GM19467 (cell line): ENCODE measurements around the gene FXYD6.
A peak's percentile ranks its signal among the peaks of the same experiment; 100 is the strongest.
"Not testable (repeated sequence)": the region's sequence is repeated elsewhere in the genome, so short reads cannot be mapped to it uniquely, and the experiment has no call there.

Source experiments
- ATAC-seq: cut with Tn5 transposase; IDR thresholded peaks from one replicate; pipeline ENCODE4 v1.9.1; 2021; ENCODE audit warnings: mild to moderate bottlenecking, moderate library complexity; ENCODE audit not compliant: unreplicated experiment

FXYD6 gene

DNA sequence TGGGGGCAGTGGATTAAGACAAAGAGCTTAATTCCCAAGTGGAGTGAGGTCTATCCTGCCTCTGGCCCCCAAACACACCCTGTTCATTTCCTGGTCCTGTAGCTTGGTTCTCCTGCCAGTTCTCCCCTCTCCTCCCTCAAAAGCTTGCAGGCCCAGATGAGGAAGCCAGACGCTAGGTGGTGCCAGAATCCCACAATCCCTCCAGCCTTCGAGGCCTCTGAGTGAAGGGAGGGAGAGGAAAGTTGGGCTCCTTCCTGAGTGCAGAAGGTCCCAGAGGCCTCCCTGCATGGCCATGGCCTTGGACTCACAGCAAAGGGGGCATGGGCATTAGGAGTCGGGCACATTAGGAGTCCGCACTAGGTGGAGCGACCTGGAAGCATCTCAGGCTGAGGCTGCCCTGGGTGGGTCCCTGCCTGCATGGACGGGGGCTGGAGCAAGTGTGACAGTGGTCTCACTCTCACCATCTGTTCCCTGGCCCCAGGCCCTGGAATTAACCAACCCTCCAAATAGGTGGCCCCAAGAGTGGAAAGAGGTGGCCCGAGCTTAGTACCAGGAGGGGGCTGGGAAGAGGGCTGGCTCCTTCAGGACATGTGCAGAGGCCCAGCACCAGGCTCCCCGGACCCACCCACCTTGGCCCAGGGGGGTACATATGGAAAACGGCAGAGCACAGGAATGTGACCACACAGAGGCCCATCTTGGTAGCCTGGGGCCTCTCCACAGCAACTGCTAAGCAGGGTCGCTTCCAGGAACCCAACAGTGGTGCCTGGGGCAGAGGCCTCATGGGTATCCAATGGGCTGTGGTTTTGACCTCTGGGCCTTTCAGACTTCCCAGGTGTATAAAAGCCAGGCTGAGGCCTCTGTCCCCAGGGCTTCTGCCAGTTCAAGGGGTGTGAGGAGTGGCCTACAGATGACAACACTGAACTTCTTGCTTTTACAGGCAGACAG is 57.1 kb downstream of the FXYD6 start:
- no peak for ATAC-seq

DNA sequence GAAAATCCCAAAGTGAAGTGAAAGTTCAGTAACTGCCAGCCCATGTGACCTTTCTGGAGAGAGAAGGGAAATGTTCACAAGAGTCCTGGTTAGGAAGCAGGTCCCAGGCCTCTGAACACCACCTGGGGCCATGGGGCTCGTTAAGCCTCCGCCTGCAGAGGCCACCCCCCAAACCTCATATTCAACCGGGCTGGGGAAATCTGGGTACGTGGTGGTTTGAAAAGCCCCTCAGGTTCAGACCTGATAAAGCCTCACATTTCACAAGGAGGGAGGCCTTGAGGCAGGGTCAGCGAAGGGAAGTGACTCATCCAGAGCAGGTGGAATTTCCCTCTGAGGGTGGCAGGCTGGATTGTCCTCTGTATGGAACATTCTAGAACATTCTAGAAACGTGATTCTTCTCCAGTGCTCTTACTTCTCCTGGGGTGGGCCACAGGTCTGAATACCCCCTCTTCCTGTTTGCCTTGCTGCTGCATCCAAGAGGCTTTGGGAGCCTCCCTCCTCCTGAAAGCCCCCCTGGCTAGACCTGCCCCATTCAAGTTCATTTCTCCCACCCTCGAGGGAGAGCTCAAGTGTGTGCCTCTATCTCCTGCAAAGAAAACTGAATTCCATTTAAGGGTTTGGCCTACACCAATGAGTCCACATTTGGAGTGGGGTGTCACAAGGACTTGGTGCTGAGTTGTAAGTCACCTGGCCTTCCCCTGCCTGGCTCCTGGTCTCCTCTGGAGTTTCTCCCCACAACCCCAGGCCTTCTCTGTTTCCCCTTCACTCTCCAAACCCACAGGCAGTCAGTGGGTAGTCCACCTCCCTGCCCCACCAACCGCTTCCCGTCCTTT is 58.2 kb downstream of the FXYD6 start:
- ATAC-seq = no peak

DNA sequence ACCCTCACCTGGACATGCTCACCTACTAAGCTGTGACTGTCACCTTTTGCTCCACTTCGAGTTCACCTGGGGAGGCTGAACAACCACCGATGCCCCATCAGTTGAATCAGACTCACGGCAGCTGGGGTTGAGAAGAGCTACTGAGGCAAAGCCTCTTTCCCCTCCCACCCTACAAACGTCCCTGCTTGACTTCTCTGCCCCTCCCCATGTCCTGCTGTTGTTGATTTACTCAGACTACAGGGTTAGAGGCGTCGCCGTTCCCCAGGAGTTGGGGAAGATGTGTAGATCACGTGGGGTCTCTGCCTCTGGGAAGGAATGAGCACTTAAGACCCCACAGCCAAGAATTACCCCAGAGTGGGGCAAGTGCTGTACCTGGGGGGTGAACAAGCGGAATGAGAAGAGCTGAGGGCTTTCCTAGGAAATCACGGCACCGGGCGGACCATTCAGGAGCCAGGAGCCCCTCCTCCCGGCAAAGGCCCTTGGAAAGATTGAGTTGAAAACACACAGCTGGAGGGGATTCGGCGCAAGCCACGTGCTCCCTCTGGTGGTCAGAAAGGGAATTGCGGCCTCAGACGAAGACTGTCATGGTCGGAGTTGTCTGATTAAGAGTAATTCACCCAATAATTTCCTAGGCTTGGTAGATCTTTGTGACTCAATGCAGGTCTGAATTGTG is 59.0 kb downstream of the FXYD6 start:
- ATAC-seq = no peak

DNA sequence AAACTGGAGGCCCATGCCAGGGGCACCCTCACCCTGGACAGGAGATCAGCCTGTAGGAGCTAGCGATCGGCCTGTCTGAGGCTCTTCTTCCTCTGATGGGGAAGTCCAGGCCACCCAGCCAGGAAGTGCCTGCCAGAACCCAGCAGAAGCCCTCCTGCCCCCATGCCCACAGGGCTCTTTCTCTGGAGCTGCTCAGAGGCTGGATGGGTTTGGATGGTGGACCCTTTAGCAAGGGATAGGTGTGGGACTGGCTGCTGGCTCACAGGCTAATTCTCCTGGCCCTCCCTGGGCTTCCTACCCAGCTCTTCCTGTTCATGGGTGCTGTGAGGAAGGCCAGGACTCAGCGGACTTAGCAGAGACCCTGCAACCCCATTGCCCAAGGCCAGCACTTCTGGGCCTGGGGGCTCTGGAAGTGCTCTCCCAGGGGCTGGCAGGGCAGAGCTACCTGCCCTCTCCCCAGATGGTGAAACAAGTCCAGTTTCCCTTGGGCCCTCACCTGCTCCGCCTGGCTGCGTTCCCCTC is 59.6 kb downstream of the FXYD6 start:
- no peak for ATAC-seq

DNA sequence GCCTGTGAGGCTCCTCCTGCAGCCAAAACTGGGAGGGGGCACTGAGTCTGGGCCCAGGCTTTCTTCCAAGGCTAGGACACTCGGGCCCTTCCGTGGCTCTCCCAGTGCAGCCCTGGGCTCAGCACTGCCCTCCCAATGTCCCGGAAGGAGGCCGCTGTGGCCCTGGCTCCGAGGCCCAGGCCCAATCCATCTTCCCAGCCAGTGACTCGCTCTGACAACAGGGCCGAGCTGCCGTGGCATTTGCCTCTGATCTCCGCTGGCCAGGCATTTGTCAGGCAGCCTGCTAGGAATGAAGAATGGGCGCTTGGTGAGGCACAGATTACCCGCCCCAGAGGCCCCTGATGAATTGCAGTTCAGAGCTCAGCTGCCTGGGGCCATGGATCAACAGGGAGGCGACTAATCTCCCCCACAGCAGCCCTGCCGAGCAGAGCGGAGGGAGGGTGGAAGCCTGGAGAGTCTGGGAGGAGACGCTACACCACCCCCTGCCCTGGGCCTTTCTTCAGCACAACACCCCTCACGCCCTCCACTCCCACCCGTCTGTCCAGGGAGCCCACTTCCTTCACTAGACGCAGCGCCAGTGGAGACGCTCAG is 60.2 kb downstream of the FXYD6 start:
- no peak for ATAC-seq

DNA sequence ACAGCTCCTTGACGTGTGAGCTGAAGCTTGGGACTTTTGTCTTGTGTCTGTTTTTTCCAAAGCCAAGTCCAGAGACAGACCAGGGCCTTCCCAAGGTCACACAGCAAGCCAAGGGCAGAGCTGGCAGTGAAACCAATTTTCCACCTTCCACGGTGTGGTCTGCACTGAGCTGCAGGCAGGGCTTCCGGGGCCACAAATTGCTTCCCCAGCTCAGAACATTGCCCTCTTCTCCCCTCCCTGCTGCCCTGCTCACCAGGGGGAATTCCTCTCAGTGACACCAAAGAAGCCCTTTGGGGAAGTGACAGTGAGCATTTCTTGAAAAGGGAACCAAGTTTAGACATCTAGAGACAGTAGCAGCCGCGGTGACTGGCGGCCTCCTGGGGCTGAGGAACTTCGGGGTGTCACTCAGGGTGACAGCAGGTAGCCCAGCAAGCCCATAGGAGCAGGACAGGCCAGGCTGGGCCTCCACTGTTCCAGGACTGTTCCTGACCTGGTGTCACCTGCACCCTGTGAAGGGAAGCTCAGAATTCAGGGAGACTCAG is 61.1 kb downstream of the FXYD6 start:
- peak; percentile 43 for ATAC-seq

DNA sequence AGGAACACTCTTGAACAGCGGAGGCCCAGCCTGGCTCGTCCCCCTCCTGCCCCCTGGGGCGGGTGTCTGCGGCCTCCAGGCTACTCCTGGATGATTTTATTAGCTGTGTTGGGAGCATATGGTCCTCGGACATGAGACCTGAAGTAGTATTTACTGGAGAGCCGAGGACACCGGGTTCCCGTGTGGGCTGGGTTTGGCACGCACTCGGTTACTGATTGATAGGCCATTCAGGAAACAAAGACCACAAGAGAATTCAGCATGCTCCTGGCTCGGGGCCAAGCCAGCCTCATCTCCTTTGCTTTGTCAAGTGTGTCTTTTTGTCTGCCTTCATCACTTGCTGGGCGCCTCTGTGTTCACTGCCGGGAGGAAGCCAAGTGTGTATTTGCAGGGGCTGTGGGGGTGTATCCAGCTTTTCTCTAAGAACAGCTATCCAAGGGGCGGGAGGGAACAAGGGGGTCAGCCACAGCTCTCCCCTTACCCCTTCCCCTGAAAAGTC is 61.6 kb downstream of the FXYD6 start:
- peak; percentile 35 for ATAC-seq

DNA sequence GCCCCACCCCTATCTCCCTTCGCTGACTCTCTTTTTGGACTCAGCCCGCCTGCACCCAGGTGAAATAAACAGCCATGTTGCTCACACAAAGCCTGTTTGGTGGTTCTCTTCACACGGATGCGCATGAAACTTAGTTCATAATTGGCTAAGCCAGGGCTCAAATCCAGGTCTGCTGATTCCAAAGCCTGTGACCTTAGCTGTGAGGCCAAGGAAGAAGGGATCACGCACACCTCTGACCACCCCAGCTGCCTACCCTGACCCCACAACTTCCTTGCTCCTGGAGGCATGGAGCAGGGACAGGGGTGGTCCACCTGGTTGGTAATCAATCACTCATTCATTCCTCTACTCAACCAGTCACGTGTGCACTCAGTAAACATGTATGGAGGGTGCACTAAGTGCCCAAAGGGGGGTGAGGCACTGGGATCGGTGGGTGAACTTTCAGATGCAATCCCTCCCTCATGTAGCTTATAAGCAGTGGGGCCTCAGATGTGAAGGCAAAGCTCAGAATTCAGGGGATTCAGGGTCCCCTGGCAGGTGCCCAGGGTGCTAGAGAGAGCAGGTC is 62.2 kb downstream of the FXYD6 start:
- ATAC-seq = peak; percentile 2

DNA sequence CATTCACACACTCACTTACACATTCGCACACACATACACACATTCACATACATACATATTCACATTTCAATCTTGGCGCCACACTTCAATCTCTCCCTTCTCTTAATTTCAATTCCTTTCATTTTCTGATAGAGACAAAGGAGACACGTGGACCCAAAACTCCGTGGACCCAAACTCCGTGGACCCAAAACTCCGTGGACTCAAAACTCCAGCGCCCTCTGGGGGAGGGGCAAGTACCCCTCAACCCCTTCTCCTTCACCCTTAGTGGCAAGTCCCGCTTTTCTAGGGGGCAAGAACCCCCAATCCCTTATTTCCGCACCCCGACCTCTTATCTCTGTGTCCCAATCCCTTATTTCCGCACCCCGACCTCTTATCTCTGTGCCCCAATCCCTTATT is 66.4 kb downstream of the FXYD6 start:
- ATAC-seq = not testable (repeated sequence)

DNA sequence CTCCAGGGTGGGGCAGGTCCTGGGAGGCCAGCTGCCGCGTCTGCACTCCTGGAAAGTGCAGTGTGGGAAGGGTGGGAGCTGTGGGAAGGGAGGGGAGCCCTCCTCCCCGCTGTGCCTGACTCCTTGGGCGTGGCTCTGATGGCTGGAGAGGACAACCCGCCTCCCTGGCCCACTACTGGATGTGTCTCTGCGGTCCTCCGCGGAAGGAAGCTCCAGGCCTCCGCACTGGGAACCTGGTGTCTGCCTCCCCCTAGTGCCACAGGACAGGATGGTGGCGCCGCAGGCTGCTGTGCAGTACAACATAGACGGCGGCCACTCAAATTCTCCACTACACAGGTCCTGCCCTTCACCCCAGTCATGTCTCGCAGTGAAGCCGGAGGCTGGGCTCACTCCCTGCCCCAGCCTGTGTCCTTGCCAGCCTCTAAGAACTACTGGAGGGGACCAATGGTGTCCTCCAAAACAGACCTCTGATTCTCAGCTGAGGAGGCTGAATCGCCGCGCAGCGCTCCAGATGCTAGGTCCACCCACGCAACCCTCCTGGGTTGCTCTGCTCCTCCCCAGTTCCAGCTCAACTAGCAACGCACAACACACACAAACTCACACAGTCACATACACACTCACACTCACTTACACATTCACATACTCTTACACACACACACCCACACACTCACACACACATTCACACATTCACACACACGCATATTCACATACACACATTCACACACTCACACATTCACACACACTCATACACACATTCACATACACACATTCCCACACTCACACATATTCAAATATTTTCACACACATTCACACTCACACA is 67.0 kb downstream of the FXYD6 start:
- no peak for ATAC-seq

DNA sequence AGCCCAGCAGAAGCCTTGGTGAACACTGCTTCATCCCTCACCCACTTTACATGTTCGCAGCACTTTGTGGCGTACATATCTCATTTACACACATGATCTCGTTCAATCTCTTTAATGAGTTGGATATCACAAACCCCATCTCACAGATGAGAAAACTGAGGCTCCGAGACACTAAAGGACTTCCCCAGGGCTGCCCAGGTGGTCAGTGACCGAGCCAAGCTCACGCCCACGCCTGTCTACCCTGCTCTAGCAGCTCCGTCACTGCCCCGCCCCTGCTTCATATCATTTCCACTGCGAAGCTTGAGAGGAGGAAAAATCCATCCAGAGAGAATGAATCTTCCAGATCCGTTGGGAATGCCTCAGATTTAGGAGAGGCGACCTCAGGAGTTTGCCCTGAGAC is 67.7 kb downstream of the FXYD6 start:
- ATAC-seq = no peak

DNA sequence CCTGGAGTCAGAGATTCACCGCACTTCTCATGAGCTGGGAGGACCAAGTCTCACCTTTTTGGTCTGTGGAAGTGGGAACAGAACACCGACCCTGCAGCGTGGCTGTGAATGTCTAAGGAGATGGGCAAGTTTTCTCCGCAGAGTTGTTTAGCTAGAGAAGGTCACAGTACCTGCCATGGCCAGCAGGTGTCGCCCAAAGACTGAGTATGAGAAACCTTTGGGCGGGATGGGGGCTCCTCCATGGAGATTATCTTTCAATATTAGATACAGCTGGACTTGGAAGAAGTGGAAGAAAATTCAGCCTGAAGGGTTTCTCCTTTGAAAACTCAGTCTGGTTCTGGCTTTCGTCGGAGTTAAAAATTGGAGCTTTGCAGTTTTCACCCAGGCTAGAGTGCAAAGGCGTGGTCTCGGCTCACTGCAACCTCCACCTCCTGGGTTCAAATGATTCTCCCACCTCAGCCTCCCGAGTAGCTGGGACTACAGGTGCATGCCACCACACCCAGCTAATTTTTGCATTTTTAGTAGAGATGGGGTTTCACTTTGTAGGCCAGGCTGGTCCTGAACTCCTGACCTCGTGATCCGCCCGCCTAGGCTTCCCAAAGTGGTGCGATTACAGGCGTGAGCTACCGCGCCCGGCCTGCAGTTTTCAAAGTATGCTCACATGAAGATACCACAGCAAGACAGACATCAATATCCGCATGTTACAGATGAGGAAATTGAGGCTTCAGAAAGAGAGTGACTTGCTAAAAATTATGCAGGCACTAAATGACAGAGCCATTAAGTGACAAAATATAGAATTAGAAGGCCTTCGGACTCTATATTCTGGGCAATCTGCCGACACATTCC is 68.8 kb downstream of the FXYD6 start:
- ATAC-seq = no peak

DNA sequence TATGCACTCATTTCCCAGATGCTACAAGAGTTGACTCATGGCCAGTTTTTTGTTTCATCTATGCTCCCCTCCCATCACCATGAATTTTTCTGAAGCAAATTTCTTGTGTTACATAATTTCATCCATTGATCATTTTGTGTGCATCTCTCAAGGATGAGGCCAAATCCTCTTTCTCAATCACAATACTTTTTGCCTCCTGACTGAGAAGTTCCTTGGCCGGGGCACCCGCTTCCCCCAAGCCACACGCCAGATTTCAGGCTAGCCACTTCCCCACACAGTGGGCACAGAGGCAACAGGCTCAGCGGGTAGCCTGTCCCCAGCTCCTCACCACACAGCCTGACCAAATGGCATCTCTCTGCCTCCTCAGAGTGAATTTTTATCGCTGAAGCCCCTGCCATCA is 69.6 kb downstream of the FXYD6 start:
- ATAC-seq = no peak

DNA sequence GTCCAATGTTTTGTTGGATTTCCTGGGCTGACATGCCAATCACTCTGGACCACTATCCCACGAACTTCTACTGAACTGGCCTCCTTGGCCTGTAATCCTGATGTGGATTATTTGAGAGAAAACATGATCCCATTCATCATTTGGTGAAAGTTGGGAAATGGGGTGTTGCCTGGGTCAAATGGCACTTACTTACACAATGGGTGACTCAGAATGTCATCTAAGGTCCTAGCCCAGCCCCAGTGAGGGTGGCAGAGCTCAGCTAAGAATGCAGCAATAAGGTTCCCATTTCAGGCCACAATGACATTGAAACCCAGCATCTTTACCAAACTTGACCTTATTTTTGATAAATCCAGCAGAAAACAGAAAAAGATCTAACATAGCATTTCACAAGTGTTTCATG is 71.4 kb downstream of the FXYD6 start:
- ATAC-seq = no peak

DNA sequence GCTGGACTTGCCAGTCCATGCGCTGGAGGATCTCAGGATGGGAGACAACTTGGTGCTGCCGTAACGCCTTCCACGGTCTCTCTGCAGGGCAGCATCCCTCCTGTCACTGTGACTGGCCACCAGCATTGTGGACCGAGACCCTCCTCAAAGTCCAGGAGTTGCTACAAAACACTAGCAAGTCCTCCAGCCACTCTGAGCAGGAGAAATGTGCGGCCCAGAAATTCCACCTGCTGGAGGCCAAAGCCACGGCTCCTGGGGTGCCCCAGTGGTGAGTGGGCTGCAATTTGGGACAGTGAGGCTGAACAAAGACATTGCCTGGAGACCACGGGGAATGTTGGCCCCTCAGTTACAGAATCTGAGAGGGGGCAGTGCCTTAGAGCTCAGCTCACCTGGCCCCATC is 72.6 kb downstream of the FXYD6 start:
- ATAC-seq = no peak

DNA sequence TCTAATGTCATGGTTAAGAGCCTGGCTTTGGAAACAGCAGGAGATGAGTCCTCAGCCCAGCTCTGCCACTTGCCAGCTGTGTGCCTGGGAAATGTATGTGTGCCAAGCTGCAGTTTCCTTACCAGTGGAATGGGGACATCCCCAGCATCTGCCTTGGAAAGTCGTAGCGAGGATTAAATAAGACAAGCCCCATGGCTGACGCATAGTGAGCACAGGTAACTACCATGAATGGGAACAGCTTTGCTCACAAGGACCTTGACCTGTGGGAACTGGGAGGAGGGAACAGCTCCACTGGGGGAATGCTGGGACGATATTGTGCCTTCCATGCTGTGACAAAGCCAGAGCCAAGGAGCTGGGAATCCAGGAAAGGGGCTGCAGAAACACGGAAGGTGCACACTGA is 76.8 kb downstream of the FXYD6 start:
- ATAC-seq = no peak

DNA sequence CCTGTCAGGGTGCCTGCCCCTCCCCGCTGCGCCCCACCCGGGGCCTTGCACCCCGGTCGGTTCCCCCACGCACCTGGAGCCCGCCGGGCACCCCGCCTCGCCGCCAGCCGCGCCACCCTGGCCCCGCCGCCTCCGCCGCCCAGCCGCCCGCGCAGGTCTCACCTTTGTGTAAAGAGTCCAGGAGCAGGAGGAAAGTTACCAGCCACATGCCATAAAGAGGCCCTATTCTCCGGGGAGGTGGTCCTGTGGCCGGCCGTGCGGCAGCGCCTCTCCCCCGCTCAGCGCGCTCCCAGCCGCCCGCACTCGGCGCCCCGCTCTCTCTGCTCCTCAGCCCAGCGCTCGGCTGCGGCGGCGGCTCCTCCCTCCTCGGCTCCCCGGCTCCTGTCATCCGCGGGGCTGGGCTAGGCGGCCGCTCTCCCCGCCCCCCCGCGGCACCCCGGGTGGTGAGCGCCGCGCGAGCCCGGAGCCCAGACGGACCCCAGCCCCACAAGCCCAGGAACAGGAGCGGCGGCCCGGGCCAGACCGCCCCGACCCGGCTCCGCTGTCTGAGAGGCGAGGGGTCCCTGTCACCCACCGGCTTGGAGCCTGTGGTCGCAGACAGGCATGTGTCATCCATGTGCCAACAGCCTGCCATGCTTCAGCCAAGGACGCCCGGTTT is 79.5 kb downstream of the FXYD6 start, which contains the start of gene DSCAML1:
TSS of gene DSCAML1 (minus strand) at position 345 of the 658 bp plus-strand sequence. CDS start at position 208, 137 bp downstream.
- ATAC-seq = no peak

DNA sequence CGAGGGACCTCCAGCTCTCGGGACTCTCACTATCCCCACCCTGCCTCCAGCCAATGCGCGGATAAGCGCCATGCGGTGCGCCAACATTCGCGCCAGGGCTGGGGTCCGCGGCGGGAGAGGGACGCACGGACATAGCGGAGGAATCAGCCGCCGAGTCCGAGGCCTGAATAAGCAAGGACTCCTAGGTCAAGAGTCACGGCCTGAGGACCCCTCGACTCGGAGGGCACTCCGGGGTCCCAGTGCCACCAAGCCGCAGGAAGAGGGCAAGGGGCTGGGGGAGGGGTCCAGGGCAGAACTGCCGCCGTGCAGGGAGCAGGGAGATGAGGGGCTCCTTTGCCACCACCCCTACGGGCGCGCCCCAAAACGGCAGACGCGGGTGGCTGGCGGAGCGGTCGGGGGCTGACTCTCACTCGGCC is 80.0 kb downstream of the FXYD6 start:
- no peak for ATAC-seq
